ENCODE data around the gene CXCL8. TPM values are rescaled to one million over a fixed set of nuclear protein-coding genes. Genes with fewer than 3 reads are reported as not detected.
"Not testable (repeated sequence)": the region's sequence is repeated elsewhere in the genome, so short reads cannot be mapped to it uniquely, and the experiment has no call there.

Gene CXCL8
- 100 to 1,000 TPM in 1 of 3 donors, 10 to 100 TPM in 2; 59.5 to 460 (median 81.1) TPM for total RNA-seq
- total RNA-seq (2013), result 5.5 TPM

GRCh38 chr4:73740353-73740778 is at the start of gene CXCL8:
Gene CXCL8 (plus strand): TSS chr4:73740569. CDS start chr4:73740659, 90 bp downstream.
- H3K27ac ChIP-seq (ENCODE audit: low read length), result no peak within 1 kb of the TSS
- Mint-ChIP-seq H3K27me3 (ENCODE audit: low read depth in 2 of 2) (no peaks in the 10 kb centered on the region), H3K27ac (no peak within 1 kb of the TSS), H3K4me3 (no peak within 1 kb of the TSS), H3K4me1 (no peaks in the 10 kb centered on the region), H3K36me3 (no peaks in the 10 kb centered on the region), H3K9me3 (peaks cover 2 to 5% of the 10 kb centered on the region in 2 donors)
- no peaks in the 10 kb centered on the region for H3K27me3 ChIP-seq (ENCODE audit: control insufficient read depth, insufficient read depth, low read length)
- no peak within 1 kb of the TSS for H3K4me3 ChIP-seq (ENCODE audit: low read length)
- 4% methylated on average over 7 of the region's 7 CpGs for WGBS (ENCODE audit: insufficient coverage)
- H3K36me3 ChIP-seq (ENCODE audit: control insufficient read depth, insufficient read depth, low read length), result no peaks in the 10 kb centered on the region
- H3K9me3 ChIP-seq (ENCODE audit: control insufficient read depth, insufficient read depth, low read length), result no peaks in the 10 kb centered on the region
- no peaks in the 10 kb centered on the region for H3K4me1 ChIP-seq (ENCODE audit: control insufficient read depth, insufficient read depth, low read length)
- TF ChIP-seq CTCF (IDR thresholded peaks at IDR 0.05), result no peak
- ATAC-seq (peak in 2 of 3 donors; percentile 39 to 80), DNase-seq (peak in 1 of 2 donors; percentile 14)
- intact Hi-C loops (cut with micrococcal nuclease), result no loop called here

- 100% methylated on average over 1 of the region's 4 CpGs for WGBS (ENCODE audit: insufficient coverage)
Observed at GRCh38 chr4:73691201-73691600, 49.2 kb upstream of the CXCL8 start.

GRCh38 chr4:73691759-73692158 is 48.6 kb upstream of the CXCL8 start:
- no peak for DNase-seq
- Histone ChIP-seq H3K27ac (ENCODE audit: low read length) (no peak overlapping the region), H3K9me3 (ENCODE audit: control insufficient read depth, insufficient read depth, low read length) (no peaks in the 10 kb centered on the region), H3K4me3 (ENCODE audit: low read length) (no peak overlapping the region), H3K27me3 (ENCODE audit: control insufficient read depth, insufficient read depth, low read length) (no peaks in the 10 kb centered on the region), H3K4me1 (ENCODE audit: control insufficient read depth, insufficient read depth, low read length) (no peaks in the 10 kb centered on the region), H3K36me3 (ENCODE audit: control insufficient read depth, insufficient read depth, low read length) (no peaks in the 10 kb centered on the region)
- no peak overlapping the region for H3K27ac Mint-ChIP-seq
- H3K27me3 Mint-ChIP-seq (ENCODE audit: low read depth in 2 of 2), result no peaks in the 10 kb centered on the region
- no peaks in the 10 kb centered on the region for H3K36me3 Mint-ChIP-seq
- H3K4me3 Mint-ChIP-seq, result no peak overlapping the region
- no peak for TF ChIP-seq CTCF (IDR thresholded peaks at IDR 0.05)
- peaks cover 3% of the 10 kb centered on the region in 2 donors for H3K9me3 Mint-ChIP-seq
- no peak for ATAC-seq
- H3K4me1 Mint-ChIP-seq, result no peaks in the 10 kb centered on the region
- intact Hi-C loops (cut with micrococcal nuclease), result no loop called here

More at GRCh38 chr4:73691201-73691600, 49.2 kb upstream of the CXCL8 start:
- H3K27ac Mint-ChIP-seq; H3K4me1 ChIP-seq (ENCODE audit: control insufficient read depth, insufficient read depth, low read length); ATAC-seq; H3K4me3 ChIP-seq (ENCODE audit: low read length); H3K27ac ChIP-seq (ENCODE audit: low read length); H3K36me3 ChIP-seq (ENCODE audit: control insufficient read depth, insufficient read depth, low read length); H3K9me3 Mint-ChIP-seq; H3K4me3 Mint-ChIP-seq; H3K36me3 Mint-ChIP-seq; H3K27me3 Mint-ChIP-seq (ENCODE audit: low read depth in 2 of 2); DNase-seq; intact Hi-C loops (cut with micrococcal nuclease); H3K27me3 ChIP-seq (ENCODE audit: control insufficient read depth, insufficient read depth, low read length); H3K9me3 ChIP-seq (ENCODE audit: control insufficient read depth, insufficient read depth, low read length); H3K4me1 Mint-ChIP-seq: not testable (repeated sequence)

GRCh38 chr4:73692254-73692653 is 48.1 kb upstream of the CXCL8 start:
- intact Hi-C loops (cut with micrococcal nuclease), result no loop called here
- ATAC-seq (no peak), DNase-seq (no peak)
- H3K36me3 Mint-ChIP-seq, result no peaks in the 10 kb centered on the region
- H3K36me3 ChIP-seq (ENCODE audit: control insufficient read depth, insufficient read depth, low read length), result no peaks in the 10 kb centered on the region
- no peak overlapping the region for H3K4me3 ChIP-seq (ENCODE audit: low read length)
- H3K4me1 ChIP-seq (ENCODE audit: control insufficient read depth, insufficient read depth, low read length), result no peaks in the 10 kb centered on the region
- H3K9me3 Mint-ChIP-seq, result peaks cover 3% of the 10 kb centered on the region in 2 donors
- H3K9me3 ChIP-seq (ENCODE audit: control insufficient read depth, insufficient read depth, low read length), result no peaks in the 10 kb centered on the region
- WGBS (ENCODE audit: insufficient coverage), result 92% methylated on average over 1 of the region's 1 CpG
- no peaks in the 10 kb centered on the region for H3K4me1 Mint-ChIP-seq
- no peak overlapping the region for H3K27ac Mint-ChIP-seq
- no peak for TF ChIP-seq CTCF (IDR thresholded peaks at IDR 0.05)
- H3K27ac ChIP-seq (ENCODE audit: low read length), result no peak overlapping the region
- no peak overlapping the region for H3K4me3 Mint-ChIP-seq
- H3K27me3 ChIP-seq (ENCODE audit: control insufficient read depth, insufficient read depth, low read length), result no peaks in the 10 kb centered on the region
- no peaks in the 10 kb centered on the region for H3K27me3 Mint-ChIP-seq (ENCODE audit: low read depth in 2 of 2)
